GM12801 (cell line): ENCODE data around the gene R3HDM1.

Experiments
- CTCF ChIP-seq: IDR thresholded peaks from one replicate; pipeline ENCODE4 v1.5.1; 2011; ENCODE audit warnings: control low read depth; ENCODE audit not compliant: insufficient read length; ENCODE audit errors: extremely low read depth

The R3HDM1 gene

DNA sequence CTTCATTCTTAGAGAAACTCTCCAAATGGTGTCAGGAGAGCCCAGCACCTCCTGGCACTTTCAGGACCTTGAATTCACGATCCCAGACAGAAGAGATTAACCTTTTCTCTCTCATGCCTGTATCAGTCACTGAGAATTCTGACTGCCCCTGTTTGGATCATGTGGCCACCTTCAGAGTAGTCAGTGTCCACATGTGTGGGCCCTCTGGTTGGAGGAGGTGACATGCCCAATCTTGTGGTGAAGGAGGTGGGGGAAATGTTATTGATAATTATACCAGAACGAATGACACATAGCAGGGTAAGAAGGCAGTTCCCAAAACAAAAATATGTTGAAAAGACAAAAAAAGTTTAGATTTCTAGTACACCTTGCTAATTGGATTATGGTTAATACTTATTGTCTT lies 242.0 kb downstream of the R3HDM1 start:
- TF ChIP-seq CTCF: no peak

GRCh38 chr2:135773917-135774316 lies 242.6 kb downstream of the R3HDM1 start:
- no peak for TF ChIP-seq CTCF
